ENCODE measurements around the gene CHST11. TPM values are rescaled to one million over a fixed set of nuclear protein-coding genes. Genes with fewer than 3 reads are reported as not detected.

CHST11 gene
- total RNA-seq, 4 donors from 2014 or later: 5.7 to 15.7 (median 7.1) TPM

GRCh38 chr12:104581005-104581570 lies 124.3 kb downstream of the CHST11 start:
- intact Hi-C loops (cut with DNase I): no loop called here
- Histone ChIP-seq H3K9me3 (no peaks in the 10 kb centered on the region), H3K27ac (replicated peaks in 1 of 4) (no peak overlapping the region), H3K36me3 (no peaks in the 10 kb centered on the region), H3K4me3 (no peak overlapping the region), H3K4me1 (peaks cover 0 to 3% (median under 1%) of the 10 kb centered on the region in 4 donors), H3K27me3 (no peaks in the 10 kb centered on the region)
- 68% methylated on average over 2 of the region's 2 CpGs for WGBS
- TF ChIP-seq EP300 (IDR thresholded peaks at IDR 0.05) (no peak), POLR2A (IDR thresholded peaks at IDR 0.05; ENCODE audit: low read depth) (no peak), POLR2AphosphoS5 (IDR thresholded peaks at IDR 0.05) (no peak)
- TF ChIP-seq, protein P1, sequence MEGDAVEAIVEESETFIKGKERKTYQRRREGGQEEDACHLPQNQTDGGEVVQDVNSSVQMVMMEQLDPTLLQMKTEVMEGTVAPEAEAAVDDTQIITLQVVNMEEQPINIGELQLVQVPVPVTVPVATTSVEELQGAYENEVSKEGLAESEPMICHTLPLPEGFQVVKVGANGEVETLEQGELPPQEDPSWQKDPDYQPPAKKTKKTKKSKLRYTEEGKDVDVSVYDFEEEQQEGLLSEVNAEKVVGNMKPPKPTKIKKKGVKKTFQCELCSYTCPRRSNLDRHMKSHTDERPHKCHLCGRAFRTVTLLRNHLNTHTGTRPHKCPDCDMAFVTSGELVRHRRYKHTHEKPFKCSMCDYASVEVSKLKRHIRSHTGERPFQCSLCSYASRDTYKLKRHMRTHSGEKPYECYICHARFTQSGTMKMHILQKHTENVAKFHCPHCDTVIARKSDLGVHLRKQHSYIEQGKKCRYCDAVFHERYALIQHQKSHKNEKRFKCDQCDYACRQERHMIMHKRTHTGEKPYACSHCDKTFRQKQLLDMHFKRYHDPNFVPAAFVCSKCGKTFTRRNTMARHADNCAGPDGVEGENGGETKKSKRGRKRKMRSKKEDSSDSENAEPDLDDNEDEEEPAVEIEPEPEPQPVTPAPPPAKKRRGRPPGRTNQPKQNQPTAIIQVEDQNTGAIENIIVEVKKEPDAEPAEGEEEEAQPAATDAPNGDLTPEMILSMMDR (IDR thresholded peaks at IDR 0.05): no peak
- DNase-seq (ENCODE audit: extremely low spot score): no peak

DNA sequence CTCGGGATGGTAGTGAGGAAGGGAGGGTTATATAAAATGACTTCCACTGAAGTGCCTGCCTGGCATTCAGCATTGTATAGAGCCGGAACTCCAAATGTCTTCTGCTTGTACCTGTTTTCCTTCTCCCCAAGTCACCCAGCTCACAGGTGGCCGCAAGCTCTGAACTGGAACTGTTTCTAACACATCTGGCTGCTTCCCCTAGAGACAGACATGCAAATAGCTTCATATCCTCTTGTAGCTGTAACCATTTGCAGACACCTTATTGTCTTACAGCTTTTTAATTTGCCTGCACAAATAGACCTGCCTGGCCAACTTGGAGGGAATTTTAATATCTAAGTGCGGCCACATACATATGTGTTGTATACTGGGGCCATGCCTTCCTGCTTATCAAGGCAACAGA lies 126.0 kb downstream of the CHST11 start:
- H3K27me3 ChIP-seq: no peaks in the 10 kb centered on the region
- no peaks in the 10 kb centered on the region for H3K9me3 ChIP-seq
- no peaks in the 10 kb centered on the region for H3K36me3 ChIP-seq
- TF ChIP-seq POLR2A (IDR thresholded peaks at IDR 0.05; ENCODE audit: low read depth): no peak
- no peak for TF ChIP-seq POLR2AphosphoS5 (IDR thresholded peaks at IDR 0.05)
- TF ChIP-seq EP300 (IDR thresholded peaks at IDR 0.05): no peak
- TF ChIP-seq, protein P1 (IDR thresholded peaks at IDR 0.05): no peak
- DNase-seq (ENCODE audit: extremely low spot score): no peak
- H3K27ac ChIP-seq (replicated peaks in 1 of 4): no peak overlapping the region
- 87% methylated on average over 4 of the region's 4 CpGs for WGBS
- peaks cover 0 to 10% (median 4%) of the 10 kb centered on the region in 4 donors for H3K4me1 ChIP-seq
- intact Hi-C loops (cut with DNase I): no loop called here
- H3K4me3 ChIP-seq: no peak overlapping the region

- 79% methylated on average over 4 of the region's 4 CpGs for WGBS
- TF ChIP-seq POLR2AphosphoS5 (IDR thresholded peaks at IDR 0.05) (no peak), POLR2A (IDR thresholded peaks at IDR 0.05; ENCODE audit: low read depth) (no peak), EP300 (IDR thresholded peaks at IDR 0.05) (no peak)
- TF ChIP-seq, protein P1 (IDR thresholded peaks at IDR 0.05): no peak
These were observed 126.6 kb downstream of the CHST11 start for GRCh38 chr12:104583301-104583700.

GRCh38 chr12:104585448-104586055 lies 128.8 kb downstream of the CHST11 start:
- Histone ChIP-seq H3K9me3 (no peaks in the 10 kb centered on the region), H3K27ac (replicated peaks in 1 of 4) (no peak overlapping the region), H3K4me3 (no peak overlapping the region), H3K4me1 (peaks cover 0 to 10% (median 4%) of the 10 kb centered on the region in 4 donors), H3K36me3 (no peaks in the 10 kb centered on the region), H3K27me3 (no peaks in the 10 kb centered on the region)
- TF ChIP-seq EP300 (IDR thresholded peaks at IDR 0.05) (no peak), POLR2AphosphoS5 (IDR thresholded peaks at IDR 0.05) (no peak), POLR2A (IDR thresholded peaks at IDR 0.05; ENCODE audit: low read depth) (no peak)
- TF ChIP-seq, protein P1 (IDR thresholded peaks at IDR 0.05): no peak
- intact Hi-C loops (cut with DNase I): no loop called here
- 80% methylated on average over 4 of the region's 4 CpGs for WGBS
- DNase-seq (ENCODE audit: extremely low spot score): no peak

More at GRCh38 chr12:104583301-104583700, 126.6 kb downstream of the CHST11 start:
- Histone ChIP-seq H3K9me3 (no peaks in the 10 kb centered on the region), H3K27me3 (no peaks in the 10 kb centered on the region), H3K4me1 (peaks cover 0 to 10% (median 4%) of the 10 kb centered on the region in 4 donors), H3K27ac (replicated peaks in 1 of 4) (no peak overlapping the region), H3K36me3 (no peaks in the 10 kb centered on the region), H3K4me3 (no peak overlapping the region)
- DNase-seq (ENCODE audit: extremely low spot score): no peak
- intact Hi-C loops (cut with DNase I): no loop called here

Data from esophagus muscularis mucosa (tissue), 4 donors.